Activated T-helper 1 cell treated with Interleukin-2 at 50 U/mL for 16 hours (primary cell): ENCODE measurements around the gene STX1B.
"Not testable (repeated sequence)": the region's sequence is repeated elsewhere in the genome, so short reads cannot be mapped to it uniquely, and the experiment has no call there.

ENCODE experiments used
- DNase-seq: peaks from one replicate; pipeline ENCODE4 v3.0.0-alpha.2; 2020; ENCODE audit warnings: low read depth

Gene STX1B

GRCh38 chr16:31013292-31013691 is 2.9 kb upstream of the STX1B start:
- DNase-seq: not testable (repeated sequence)

- DNase-seq: not testable (repeated sequence)
Observed at GRCh38 chr16:31011815-31012214, 1.4 kb upstream of the STX1B start.

GRCh38 chr16:31009894-31010584 is 399 bp downstream of the STX1B start:
- DNase-seq: no peak

GRCh38 chr16:31009120-31009519 is 1.3 kb downstream of the STX1B start:
- DNase-seq: no peak

- DNase-seq: no peak
Observed at GRCh38 chr16:31008551-31008950, 1.9 kb downstream of the STX1B start.

- no peak for DNase-seq
Observed at GRCh38 chr16:31008149-31008548, 2.3 kb downstream of the STX1B start.

GRCh38 chr16:31007684-31008083 is 2.8 kb downstream of the STX1B start:
- no peak for DNase-seq

GRCh38 chr16:31006589-31006988 is 3.8 kb downstream of the STX1B start:
- no peak for DNase-seq

- DNase-seq: no peak
Observed at GRCh38 chr16:31006086-31006385, 4.4 kb downstream of the STX1B start.

GRCh38 chr16:31005350-31006085 is 4.9 kb downstream of the STX1B start:
- no peak for DNase-seq

- DNase-seq: no peak
Observed at GRCh38 chr16:31004658-31005057, 5.8 kb downstream of the STX1B start.

- no peak for DNase-seq
Observed at GRCh38 chr16:31003744-31004143, 6.7 kb downstream of the STX1B start.

GRCh38 chr16:31002862-31003341 is 7.5 kb downstream of the STX1B start:
- DNase-seq: no peak

- DNase-seq: no peak
Observed at GRCh38 chr16:31002250-31002700, 8.2 kb downstream of the STX1B start.

- DNase-seq: no peak
Observed at GRCh38 chr16:31001507-31002249, 8.8 kb downstream of the STX1B start.

- no peak for DNase-seq
Observed at GRCh38 chr16:31000671-31001382, 9.6 kb downstream of the STX1B start.

GRCh38 chr16:30998852-30999761 is 11.3 kb downstream of the STX1B start:
- no peak for DNase-seq

GRCh38 chr16:30997725-30998711 is 12.4 kb downstream of the STX1B start:
- no peak for DNase-seq

GRCh38 chr16:30996985-30997724 is 13.3 kb downstream of the STX1B start:
- peak; percentile 71 for DNase-seq
